NCI-H345 (cell line): ENCODE data around the gene ASB1.

Experiments
- DNase-seq: peaks from one replicate; lab custom pipeline; 2025; lab: John Stamatoyannopoulos, UW

ASB1 gene

GRCh38 chr2:238426568-238427434, at the start of gene ASB1:
TSS of gene ASB1 (plus strand) at chr2:238426927. CDS start at chr2:238427071, 144 bp downstream.
- peak; percentile 88 for DNase-seq

GRCh38 chr2:238378230-238379095, 48.3 kb upstream of the ASB1 start:
- DNase-seq, result no peak

GRCh38 chr2:238379096-238379810, 47.5 kb upstream of the ASB1 start:
- DNase-seq, result no peak

GRCh38 chr2:238380336-238380735, 46.4 kb upstream of the ASB1 start:
- no peak for DNase-seq

- peak; percentile 28 for DNase-seq
These were observed 45.9 kb upstream of the ASB1 start for GRCh38 chr2:238380785-238381184.

- no peak for DNase-seq
These were observed 45.2 kb upstream of the ASB1 start for GRCh38 chr2:238381341-238382115.

GRCh38 chr2:238382381-238382781, 44.3 kb upstream of the ASB1 start:
- DNase-seq, result no peak

GRCh38 chr2:238383135-238383534, 43.6 kb upstream of the ASB1 start:
- DNase-seq, result no peak

GRCh38 chr2:238383743-238384380, 42.9 kb upstream of the ASB1 start:
- no peak for DNase-seq

- DNase-seq, result no peak
These were observed 39.4 kb upstream of the ASB1 start for GRCh38 chr2:238387332-238387731.

GRCh38 chr2:238388794-238389193, 37.9 kb upstream of the ASB1 start:
- no peak for DNase-seq

GRCh38 chr2:238389988-238390589, 36.6 kb upstream of the ASB1 start:
- peak; percentile 84 for DNase-seq

GRCh38 chr2:238391042-238391689, 35.6 kb upstream of the ASB1 start:
- no peak for DNase-seq

- no peak for DNase-seq
These were observed 30.1 kb upstream of the ASB1 start for GRCh38 chr2:238396663-238397062.

- DNase-seq, result no peak
These were observed 29.4 kb upstream of the ASB1 start for GRCh38 chr2:238397356-238397755.

- no peak for DNase-seq
These were observed 28.1 kb upstream of the ASB1 start for GRCh38 chr2:238398577-238398976.

- no peak for DNase-seq
These were observed 27.6 kb upstream of the ASB1 start for GRCh38 chr2:238399094-238399493.

GRCh38 chr2:238401551-238401950, 25.2 kb upstream of the ASB1 start:
- DNase-seq, result no peak

- DNase-seq, result peak; percentile 45
These were observed 22.9 kb upstream of the ASB1 start for GRCh38 chr2:238403632-238404405.
